ENCODE data around the gene TNS3. TPM values are rescaled to one million over a fixed set of nuclear protein-coding genes. Genes with fewer than 3 reads are reported as not detected.
"Not testable (repeated sequence)": the region's sequence is repeated elsewhere in the genome, so short reads cannot be mapped to it uniquely, and the experiment has no call there.

TNS3 gene
- total RNA-seq, 2 experiments from 2014 or later = 0.12 to 0.19 TPM

GRCh38 chr7:47614450-47614849 lies 32.5 kb upstream of the TNS3 start:
- CTCF ChIA-PET = no interaction called here
- no peaks in the 10 kb centered on the region for H3K4me1 Mint-ChIP-seq (ENCODE audit: low read depth)
- no peaks in the 10 kb centered on the region for H3K9me3 Mint-ChIP-seq
- no peaks in the 10 kb centered on the region for H3K27me3 Mint-ChIP-seq (ENCODE audit: low read depth)
- H3K4me3 Mint-ChIP-seq = no peak overlapping the region
- no peaks in the 10 kb centered on the region for H3K36me3 Mint-ChIP-seq (ENCODE audit: low read depth)
- no peak overlapping the region for H3K27ac Mint-ChIP-seq
- no peak for DNase-seq
- intact Hi-C loops (cut with micrococcal nuclease) = no loop called here

GRCh38 chr7:47611045-47611511 lies 29.2 kb upstream of the TNS3 start:
- CTCF ChIA-PET = no interaction called here
- no peaks in the 10 kb centered on the region for H3K9me3 Mint-ChIP-seq

GRCh38 chr7:47610506-47611044 lies 28.7 kb upstream of the TNS3 start:
- CTCF ChIA-PET = no interaction called here
- no peak overlapping the region for H3K27ac Mint-ChIP-seq

More at GRCh38 chr7:47611045-47611511, 29.2 kb upstream of the TNS3 start:
- Mint-ChIP-seq H3K27me3 (ENCODE audit: low read depth) (no peaks in the 10 kb centered on the region), H3K27ac (no peak overlapping the region), H3K4me3 (no peak overlapping the region), H3K36me3 (ENCODE audit: low read depth) (no peaks in the 10 kb centered on the region), H3K4me1 (ENCODE audit: low read depth) (no peaks in the 10 kb centered on the region)
- no peak for DNase-seq
- intact Hi-C loops (cut with micrococcal nuclease) = no loop called here

GRCh38 chr7:47609803-47610452 lies 28.0 kb upstream of the TNS3 start:
- H3K36me3 Mint-ChIP-seq (ENCODE audit: low read depth) = no peaks in the 10 kb centered on the region
- intact Hi-C loops (cut with micrococcal nuclease) = no loop called here
- CTCF ChIA-PET = no interaction called here
- no peak overlapping the region for H3K27ac Mint-ChIP-seq
- H3K4me3 Mint-ChIP-seq = no peak overlapping the region
- no peaks in the 10 kb centered on the region for H3K4me1 Mint-ChIP-seq (ENCODE audit: low read depth)
- H3K9me3 Mint-ChIP-seq = no peaks in the 10 kb centered on the region
- H3K27me3 Mint-ChIP-seq (ENCODE audit: low read depth) = no peaks in the 10 kb centered on the region
- DNase-seq = no peak

More at GRCh38 chr7:47610506-47611044, 28.7 kb upstream of the TNS3 start:
- H3K27me3 Mint-ChIP-seq (ENCODE audit: low read depth) = no peaks in the 10 kb centered on the region
- H3K4me3 Mint-ChIP-seq = no peak overlapping the region
- no peaks in the 10 kb centered on the region for H3K4me1 Mint-ChIP-seq (ENCODE audit: low read depth)
- intact Hi-C loops (cut with micrococcal nuclease) = no loop called here
- H3K36me3 Mint-ChIP-seq (ENCODE audit: low read depth) = no peaks in the 10 kb centered on the region
- no peak for DNase-seq
- H3K9me3 Mint-ChIP-seq = no peaks in the 10 kb centered on the region

DNA sequence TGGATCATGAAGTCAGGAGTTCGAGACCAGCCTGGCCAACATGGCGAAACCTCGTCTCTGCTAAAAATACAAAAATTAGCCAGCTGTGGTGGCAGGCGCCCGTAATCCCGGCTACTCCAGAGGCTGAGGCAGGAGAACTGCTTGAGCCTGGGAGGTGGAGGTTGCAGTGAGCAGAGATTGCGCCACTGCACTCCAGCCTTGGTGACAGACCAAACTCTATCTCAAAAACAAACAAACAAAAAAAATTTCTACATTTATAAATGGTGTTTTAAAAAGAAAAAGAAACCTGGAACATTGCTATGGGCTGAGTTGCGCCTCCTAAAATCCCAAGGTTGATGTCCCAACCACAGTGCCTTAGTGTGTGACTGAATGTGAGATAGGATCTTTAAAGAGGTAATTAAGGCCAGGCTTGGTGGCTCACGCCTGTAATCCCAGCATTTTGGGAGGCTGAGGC lies 24.7 kb upstream of the TNS3 start:
- H3K4me1 Mint-ChIP-seq (ENCODE audit: low read depth); DNase-seq; H3K27ac Mint-ChIP-seq; H3K27me3 Mint-ChIP-seq (ENCODE audit: low read depth); CTCF ChIA-PET; H3K9me3 Mint-ChIP-seq; H3K36me3 Mint-ChIP-seq (ENCODE audit: low read depth); H3K4me3 Mint-ChIP-seq; intact Hi-C loops (cut with micrococcal nuclease): not testable (repeated sequence)

DNA sequence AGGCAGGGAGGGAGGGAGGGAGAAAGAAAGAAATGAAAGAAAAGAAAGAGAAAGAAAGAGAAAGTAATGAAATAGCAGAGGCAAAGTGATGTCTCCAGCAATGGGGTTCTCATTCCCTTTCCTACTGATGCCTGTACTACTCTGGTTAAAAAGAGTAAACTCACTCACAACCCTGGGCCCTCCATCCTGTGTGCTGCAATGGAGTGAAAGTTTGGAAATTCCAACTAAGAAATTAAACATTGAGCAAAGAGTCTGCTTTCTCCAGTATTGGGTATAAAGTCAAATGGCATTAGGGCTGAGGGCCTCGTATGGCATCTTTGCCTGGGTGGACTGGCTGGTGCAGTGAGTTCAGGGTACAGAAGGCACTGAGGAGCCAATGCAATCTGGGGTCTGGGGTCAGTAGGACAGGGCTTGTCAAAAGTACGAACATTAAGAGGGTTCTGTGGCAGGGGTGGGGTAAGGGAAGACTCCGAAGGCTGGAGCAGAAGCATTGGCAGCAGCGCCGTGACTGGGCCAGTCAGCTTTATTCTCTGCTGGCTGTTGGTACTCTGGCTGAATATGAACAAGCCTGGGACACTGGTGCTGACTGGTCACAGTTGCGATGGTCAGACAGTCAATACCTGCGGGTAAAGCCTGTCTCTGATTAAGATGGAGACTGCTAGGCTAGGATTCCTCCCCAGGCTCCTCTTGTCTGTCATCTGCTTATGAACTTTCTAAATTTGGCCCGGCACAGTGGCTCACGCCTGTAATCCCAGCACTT lies 24.1 kb upstream of the TNS3 start:
- Mint-ChIP-seq H3K4me1 (ENCODE audit: low read depth) (no peaks in the 10 kb centered on the region), H3K27ac (no peak overlapping the region), H3K27me3 (ENCODE audit: low read depth) (peaks cover 3% of the 10 kb centered on the region), H3K36me3 (ENCODE audit: low read depth) (no peaks in the 10 kb centered on the region), H3K4me3 (no peak overlapping the region), H3K9me3 (no peaks in the 10 kb centered on the region)
- CTCF ChIA-PET = no interaction called here
- DNase-seq = no peak
- intact Hi-C loops (cut with micrococcal nuclease) = no loop called here

- no peak for DNase-seq
- Mint-ChIP-seq H3K27ac (no peak overlapping the region), H3K36me3 (ENCODE audit: low read depth) (no peaks in the 10 kb centered on the region), H3K4me3 (no peak overlapping the region), H3K27me3 (ENCODE audit: low read depth) (peaks cover 6% of the 10 kb centered on the region), H3K9me3 (no peaks in the 10 kb centered on the region), H3K4me1 (ENCODE audit: low read depth) (no peaks in the 10 kb centered on the region)
- intact Hi-C loops (cut with micrococcal nuclease) = no loop called here
- CTCF ChIA-PET = no interaction called here
These were observed 22.6 kb upstream of the TNS3 start for GRCh38 chr7:47604496-47604890.

DNA sequence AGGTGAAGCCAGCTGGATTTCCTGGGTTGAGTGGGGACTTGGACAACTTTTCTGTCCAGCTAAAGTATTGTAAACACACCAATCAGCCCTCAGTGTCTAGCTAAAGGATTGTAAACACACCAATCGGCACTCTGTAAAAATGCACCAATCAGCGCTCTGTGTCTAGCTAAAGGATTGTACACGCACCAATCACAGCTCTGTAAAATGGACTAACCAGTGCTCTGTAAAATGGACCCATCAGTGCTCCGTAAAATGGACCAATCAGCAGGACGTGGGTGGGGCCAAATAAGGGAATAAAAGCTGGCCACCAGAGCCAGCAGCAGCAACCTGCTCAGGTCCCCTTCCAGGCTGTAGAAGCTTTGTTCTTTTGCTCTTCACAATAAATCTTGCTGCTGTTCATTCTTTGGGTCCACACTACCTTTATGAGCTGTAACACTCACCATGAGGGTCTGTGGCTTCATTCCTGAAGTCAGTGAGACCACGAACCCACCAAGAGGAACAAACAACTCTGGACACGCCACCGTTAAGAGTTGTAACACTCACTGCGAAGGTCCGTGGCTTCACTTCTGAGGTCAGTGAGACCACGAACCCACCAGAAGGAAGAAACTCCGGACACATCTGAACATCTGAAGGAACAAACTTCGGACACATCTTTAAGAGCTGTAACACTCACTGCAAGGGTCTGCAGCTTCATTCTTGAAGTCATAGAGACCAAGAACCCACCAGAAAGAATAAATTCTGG lies 21.8 kb upstream of the TNS3 start:
- CTCF ChIA-PET; H3K27me3 Mint-ChIP-seq (ENCODE audit: low read depth); H3K27ac Mint-ChIP-seq; DNase-seq; H3K36me3 Mint-ChIP-seq (ENCODE audit: low read depth); H3K4me1 Mint-ChIP-seq (ENCODE audit: low read depth); H3K9me3 Mint-ChIP-seq; H3K4me3 Mint-ChIP-seq; intact Hi-C loops (cut with micrococcal nuclease): not testable (repeated sequence)

DNA sequence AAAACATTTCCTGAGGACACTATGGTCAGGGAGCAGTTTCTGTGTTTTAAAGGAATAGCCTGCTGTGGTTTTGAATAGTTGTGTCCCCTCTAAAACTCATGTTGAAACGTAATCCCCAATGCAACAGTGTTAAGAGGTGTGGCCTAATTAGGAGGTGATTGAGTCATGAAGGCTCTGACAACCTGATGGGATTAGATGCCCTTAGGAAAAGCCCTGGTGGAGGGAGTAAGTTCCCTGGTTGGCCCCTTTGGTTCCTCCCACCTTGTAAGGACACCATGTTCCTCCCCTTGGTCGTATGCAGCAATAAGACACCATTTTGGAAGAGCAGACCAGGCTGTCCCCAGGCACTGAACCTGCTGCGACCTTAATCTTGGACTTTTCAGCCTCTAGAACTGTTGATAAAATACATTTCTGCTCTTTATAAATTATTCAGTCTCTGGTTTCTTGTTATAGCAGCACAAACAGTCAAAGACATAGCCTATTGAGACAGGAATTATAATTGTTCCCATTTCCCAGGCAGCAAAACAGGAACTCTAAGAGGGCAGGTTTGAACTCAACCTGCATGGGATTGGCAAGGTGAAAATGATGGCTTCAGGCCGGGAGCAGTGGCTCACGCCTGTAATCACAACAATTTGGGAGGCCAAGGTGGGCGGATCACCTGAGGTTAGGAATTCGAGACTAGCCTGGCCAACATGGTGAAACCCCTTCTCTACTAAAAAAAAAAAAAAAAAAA lies 20.5 kb upstream of the TNS3 start:
- CTCF ChIA-PET = no interaction called here
- no peak overlapping the region for H3K27ac Mint-ChIP-seq
- intact Hi-C loops (cut with micrococcal nuclease) = no loop called here
- peaks cover 6% of the 10 kb centered on the region for H3K27me3 Mint-ChIP-seq (ENCODE audit: low read depth)
- no peaks in the 10 kb centered on the region for H3K36me3 Mint-ChIP-seq (ENCODE audit: low read depth)
- H3K4me1 Mint-ChIP-seq (ENCODE audit: low read depth) = no peaks in the 10 kb centered on the region
- H3K4me3 Mint-ChIP-seq = no peak overlapping the region
- no peak for DNase-seq
- peaks cover 12% of the 10 kb centered on the region for H3K9me3 Mint-ChIP-seq

DNA sequence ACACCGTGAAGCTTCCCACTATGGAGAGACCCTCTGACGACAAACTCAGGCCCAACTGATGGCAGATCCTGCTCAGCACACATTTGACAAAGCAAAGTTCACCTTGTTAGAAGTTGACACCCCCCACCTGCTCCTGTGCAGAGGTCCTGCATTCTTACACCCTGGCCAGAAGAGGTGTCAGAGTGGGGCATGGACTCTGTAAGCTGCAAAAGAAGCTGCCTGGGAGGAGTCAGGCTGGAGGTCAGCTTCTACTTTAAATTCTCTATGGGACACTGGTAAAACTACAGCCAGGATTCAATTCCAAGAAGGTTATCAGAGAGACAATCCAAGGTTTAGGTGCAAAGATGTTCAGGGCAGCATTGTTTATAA lies 20.0 kb upstream of the TNS3 start:
- no peak for DNase-seq
- no peaks in the 10 kb centered on the region for H3K36me3 Mint-ChIP-seq (ENCODE audit: low read depth)
- no peak overlapping the region for H3K27ac Mint-ChIP-seq
- no peaks in the 10 kb centered on the region for H3K4me1 Mint-ChIP-seq (ENCODE audit: low read depth)
- H3K27me3 Mint-ChIP-seq (ENCODE audit: low read depth) = peaks cover 6% of the 10 kb centered on the region
- CTCF ChIA-PET = interaction anchor here (0.7 kb wide), 1 partner anchor 219 kb away, joined by 3 read pairs; no protein-coding TSS in a partner anchor
- intact Hi-C loops (cut with micrococcal nuclease) = no loop called here
- no peak overlapping the region for H3K4me3 Mint-ChIP-seq
- peaks cover 17% of the 10 kb centered on the region for H3K9me3 Mint-ChIP-seq

DNA sequence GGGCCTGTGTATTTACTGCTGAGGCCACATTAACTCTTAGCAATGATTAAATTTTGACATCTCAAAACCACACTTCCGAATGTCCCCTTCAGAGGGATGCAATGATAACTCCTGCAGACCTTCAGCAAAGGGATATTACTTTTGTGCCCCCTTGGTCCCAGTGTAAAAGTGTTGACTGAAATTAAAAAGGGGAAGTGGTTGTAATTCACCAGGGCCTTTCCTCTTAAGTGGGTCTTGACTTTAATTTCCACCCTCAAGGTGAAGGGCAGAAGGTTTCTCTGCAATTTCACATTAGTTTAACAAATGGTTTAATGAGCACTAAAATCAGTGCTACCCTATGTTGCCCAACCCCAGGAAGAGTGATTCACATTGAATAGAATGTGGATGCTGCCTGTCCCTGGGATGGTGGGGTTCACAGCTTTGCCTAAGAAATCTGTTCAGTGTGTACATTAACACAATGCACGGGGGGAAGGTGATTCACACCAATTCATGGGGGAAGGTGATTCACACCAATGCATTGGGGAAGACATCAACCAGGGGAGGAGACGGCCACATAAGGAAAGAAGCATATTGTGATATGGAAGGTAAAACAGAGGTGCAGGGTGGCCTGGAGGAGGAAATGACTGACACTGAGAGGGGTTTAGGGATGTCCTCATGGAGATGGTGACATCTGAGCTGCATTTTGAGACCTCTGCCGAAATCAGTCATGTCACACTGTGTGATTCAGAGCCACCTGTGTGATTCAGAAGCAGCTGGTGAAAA lies 19.4 kb upstream of the TNS3 start:
- peaks cover 6% of the 10 kb centered on the region for H3K27me3 Mint-ChIP-seq (ENCODE audit: low read depth)
- CTCF ChIA-PET = interaction anchor here (0.7 kb wide), 1 partner anchor 220 kb away, joined by 3 read pairs; no protein-coding TSS in a partner anchor
- DNase-seq = no peak
- no peak overlapping the region for H3K27ac Mint-ChIP-seq
- H3K36me3 Mint-ChIP-seq (ENCODE audit: low read depth) = no peaks in the 10 kb centered on the region
- no peaks in the 10 kb centered on the region for H3K4me1 Mint-ChIP-seq (ENCODE audit: low read depth)
- intact Hi-C loops (cut with micrococcal nuclease) = no loop called here
- no peak overlapping the region for H3K4me3 Mint-ChIP-seq
- peaks cover 23% of the 10 kb centered on the region for H3K9me3 Mint-ChIP-seq
